HEK293 (cell line): Measurements from ENCODE around the gene FAM83C.

Experiments used
- CTCF ChIA-PET: fragments of 350-600 bp; formaldehyde crosslinking; extraction: SDS; loops from one replicate; lab custom pipeline; 2021; ENCODE audit warnings: antibody characterized with exemption; lab: Yijun Ruan, JAX
- POLR2A ChIA-PET: fragments of 300-600 bp; formaldehyde crosslinking; extraction: SDS; loops from one replicate; lab custom pipeline; 2020; ENCODE audit warnings: antibody characterized with exemption, inconsistent platforms; lab: Yijun Ruan, JAX
- H3K27ac ChIP-seq: fragments of 200-500 bp; sonication (Bioruptor generic); 2 replicates; pipeline ENCODE4 v1.5.1; 2014; ENCODE audit warnings: low read depth, low read length, control low read depth, inconsistent platforms; ENCODE audit errors: extremely low read depth
- H3K36me3 ChIP-seq, 2 experiments: fragments of 200-500 bp in 1 of 2; sonication (Bioruptor generic) in 1 of 2; 1 replicate in 1 of 2; 2 replicates in 1 of 2; pipeline ENCODE4 v1.5.1; 2014 to 2017; ENCODE audit warnings: inconsistent platforms in 2 of 2, low read length in 2 of 2; ENCODE audit not compliant: control insufficient read depth in 2 of 2, insufficient read depth in 1 of 2
- H3K4me1 ChIP-seq: fragments of 200-500 bp; sonication (Bioruptor generic); 2 replicates; pipeline ENCODE4 v1.5.1; 2014; ENCODE audit warnings: mild to moderate bottlenecking, low read length, inconsistent platforms; ENCODE audit not compliant: control insufficient read depth, insufficient read depth
- H3K4me3 ChIP-seq: 2 replicates; pipeline ENCODE4 v1.5.1; 2011; ENCODE audit warnings: low read depth, mild to moderate bottlenecking, control low read depth, low read length, moderate library complexity
- H3K9me3 ChIP-seq: fragments of 200-500 bp; sonication (Bioruptor generic); 2 replicates; pipeline ENCODE4 v1.5.1; 2014; ENCODE audit warnings: low read depth, low read length, inconsistent platforms; ENCODE audit not compliant: control insufficient read depth, insufficient read depth
- BCL11B ChIP-seq: fragments of 450-650 bp; formaldehyde crosslinking; IDR thresholded peaks from 2 replicates; pipeline ENCODE4 v1.5.1; 2016; ENCODE audit warnings: low read depth, missing biosample characterization, missing genetic modification characterization
- GFI1B ChIP-seq: fragments of 450-650 bp; formaldehyde crosslinking; IDR thresholded peaks from 2 replicates; pipeline ENCODE4 v1.5.1; 2016; ENCODE audit warnings: missing biosample characterization, missing genetic modification characterization
- HIC1 ChIP-seq: fragments of 450-650 bp; formaldehyde crosslinking; IDR thresholded peaks from 2 replicates; pipeline ENCODE4 v1.5.1; 2016; ENCODE audit warnings: missing biosample characterization, missing genetic modification characterization
- INSM2 ChIP-seq: fragments of 450-650 bp; formaldehyde crosslinking; IDR thresholded peaks from 2 replicates; pipeline ENCODE4 v1.5.1; 2016; ENCODE audit warnings: missing biosample characterization, missing genetic modification characterization
- OVOL3 ChIP-seq: fragments of 450-650 bp; formaldehyde crosslinking; IDR thresholded peaks from 2 replicates; pipeline ENCODE4 v1.5.1; 2016; ENCODE audit warnings: missing biosample characterization, missing genetic modification characterization
- SETDB1 ChIP-seq: IDR thresholded peaks from one replicate; pipeline ENCODE4 v1.6.1; 2017; ENCODE audit warnings: mild to moderate bottlenecking, low read length, moderate library complexity, mixed read lengths; ENCODE audit not compliant: insufficient read length
- ZFP69B ChIP-seq: fragments of 450-650 bp; formaldehyde crosslinking; IDR thresholded peaks from 2 replicates; pipeline ENCODE4 v1.5.1; 2016; ENCODE audit warnings: missing biosample characterization, missing genetic modification characterization
- ZIC2 ChIP-seq: fragments of 450-650 bp; formaldehyde crosslinking; IDR thresholded peaks from 2 replicates; pipeline ENCODE4 v1.5.1; 2016; ENCODE audit warnings: missing biosample characterization, missing genetic modification characterization
- ZNF112 ChIP-seq: fragments of 450-650 bp; formaldehyde crosslinking; IDR thresholded peaks from 2 replicates; pipeline ENCODE4 v1.5.0; 2017; ENCODE audit warnings: missing biosample characterization, missing genetic modification characterization
- ZNF148 ChIP-seq: fragments of 450-650 bp; formaldehyde crosslinking; IDR thresholded peaks from 2 replicates; pipeline ENCODE4 v1.5.0; 2017; ENCODE audit warnings: missing biosample characterization, missing genetic modification characterization, borderline replicate concordance
- ZNF2 ChIP-seq: fragments of 450-650 bp; formaldehyde crosslinking; IDR thresholded peaks from 2 replicates; pipeline ENCODE4 v1.5.1; 2016; ENCODE audit warnings: missing biosample characterization, missing genetic modification characterization
- ZNF248 ChIP-seq: fragments of 450-650 bp; formaldehyde crosslinking; IDR thresholded peaks from 2 replicates; pipeline ENCODE4 v1.5.1; 2017; ENCODE audit warnings: missing biosample characterization, missing genetic modification characterization
- ZNF274 ChIP-seq, 2 experiments: fragments of 200-500 bp in 1 of 2; fragments of 450-650 bp in 1 of 2; sonication (Bioruptor generic) in 1 of 2; formaldehyde crosslinking in 1 of 2; IDR thresholded peaks; 2 replicates each; pipeline versions ENCODE4 v1.5.1 to v1.6.1; 2014 to 2016; ENCODE audit warnings: borderline replicate concordance in 1 of 2, inconsistent platforms in 1 of 2, low read length in 1 of 2, missing biosample characterization in 1 of 2, missing genetic modification characterization in 1 of 2
- ZNF292 ChIP-seq: fragments of 450-650 bp; formaldehyde crosslinking; IDR thresholded peaks from 2 replicates; pipeline ENCODE4 v1.5.1; 2016; ENCODE audit warnings: low read depth, missing biosample characterization, missing genetic modification characterization, borderline replicate concordance
- ZNF585B ChIP-seq: fragments of 450-650 bp; formaldehyde crosslinking; IDR thresholded peaks from 2 replicates; pipeline ENCODE4 v1.5.1; 2016; ENCODE audit warnings: missing biosample characterization, missing genetic modification characterization
- ZNF626 ChIP-seq: fragments of 450-650 bp; sonication (Bioruptor Pico); formaldehyde crosslinking; IDR thresholded peaks from 2 replicates; pipeline ENCODE4 v1.5.1; 2018; ENCODE audit warnings: missing biosample characterization, missing genetic modification characterization, inconsistent platforms
- ZNF701 ChIP-seq: fragments of 450-650 bp; formaldehyde crosslinking; IDR thresholded peaks from 2 replicates; pipeline ENCODE4 v1.5.1; 2016; ENCODE audit warnings: missing biosample characterization, missing genetic modification characterization
- ZNF792 ChIP-seq: fragments of 450-650 bp; formaldehyde crosslinking; IDR thresholded peaks from 2 replicates; pipeline ENCODE4 v1.5.1; 2016; ENCODE audit warnings: missing biosample characterization, missing genetic modification characterization
- ZNF837 ChIP-seq: fragments of 450-650 bp; formaldehyde crosslinking; IDR thresholded peaks from 2 replicates; pipeline ENCODE4 v1.5.1; 2016; ENCODE audit warnings: missing biosample characterization, missing genetic modification characterization

Gene FAM83C

DNA sequence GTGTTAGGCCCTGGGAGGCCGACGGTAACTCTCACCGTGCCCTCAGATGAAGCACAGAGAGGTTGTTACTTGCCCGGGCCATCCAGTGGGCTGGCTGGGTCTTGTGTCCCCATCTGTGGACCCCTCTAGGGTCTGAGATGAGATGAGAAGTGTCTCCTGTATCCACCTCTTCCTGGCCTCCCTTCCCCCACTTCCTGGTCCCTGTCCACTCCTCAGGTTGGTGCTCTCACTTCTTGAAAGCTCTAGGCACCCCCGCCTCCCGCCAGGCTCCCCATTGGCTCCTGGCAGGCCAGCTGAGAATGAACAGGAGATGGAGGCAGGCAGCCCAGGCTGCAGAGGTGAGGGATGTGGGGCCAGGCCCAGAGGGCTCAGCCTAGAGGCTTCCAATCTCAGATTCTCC lies 15.8 kb downstream of the FAM83C start (continued):
- TF ChIP-seq ZNF837 (tag by site-specific recombination) (no peak), ZNF274 (IDR thresholded peaks at IDR 0.05; ENCODE audit: low read length) (no peak), ZNF274 (tag by site-specific recombination; IDR thresholded peaks at IDR 0.05; ENCODE audit: borderline replicate concordance) (no peak)

- H3K4me1 ChIP-seq: no peaks in the 10 kb centered on the region
- H3K27ac ChIP-seq: no peak overlapping the region
- ChIA-PET CTCF (interaction anchor here (1.1 to 1.5 kb wide), 3 partner anchors 28 to 128 kb away, joined by 3 to 5 read pairs (median 4); partner anchors contain the start of gene EDEM2), POLR2A (interaction anchor here (0.7 kb wide), 1 partner anchor 179 kb away, joined by 3 read pairs; the partner anchor contains the start of gene CEP250)
- peaks cover 5 to 46% of the 10 kb centered on the region in 2 experiments; a peak in 2 of 3 replicates for H3K36me3 ChIP-seq
- H3K4me3 ChIP-seq: no peak overlapping the region
- H3K9me3 ChIP-seq: no peaks in the 10 kb centered on the region
- TF ChIP-seq ZNF626 (tag by site-specific recombination) (no peak), INSM2 (tag by site-specific recombination) (no peak), ZNF792 (tag by site-specific recombination) (no peak), OVOL3 (tag by site-specific recombination) (no peak), ZNF112 (tag by site-specific recombination) (no peak), GFI1B (tag by site-specific recombination) (no peak), ZNF585B (tag by site-specific recombination) (no peak), SETDB1 (no peak), ZNF2 (tag by site-specific recombination) (no peak), ZNF248 (no peak), ZNF292 (tag by site-specific recombination) (no peak), ZNF701 (tag by site-specific recombination) (no peak), ZNF148 (tag by site-specific recombination) (no peak), ZFP69B (tag by site-specific recombination) (no peak), BCL11B (tag by site-specific recombination) (no peak), ZIC2 (no peak), HIC1 (tag by site-specific recombination) (no peak)
Measured at GRCh38 chr20:35275741-35276251, 16.4 kb downstream of the FAM83C start.
